Right atrium auricular region (tissue), 2 donors: Measurements from ENCODE around the gene MAP3K21. TPM values are rescaled to one million over a fixed set of nuclear protein-coding genes. Genes with fewer than 3 reads are reported as not detected.

Source experiments
- DNase-seq: peaks from one replicate; pipeline ENCODE4 v3.0.0-alpha.2; 2019; ENCODE audit warnings: low spot score
- H3K27ac ChIP-seq, 2 donors: fragments of 200-600 bp; sonication (generic); 1 replicate in 1 of 2; 2 replicates in 1 of 2; pipeline ENCODE4 v1.5.1; 2016 to 2019
- H3K27me3 ChIP-seq, 2 donors: fragments of 200-600 bp; sonication (generic); one replicate each; pipeline versions ENCODE4 v1.5.1 to v1.6.0; 2017 to 2019
- H3K36me3 ChIP-seq: fragments of 200-600 bp; sonication (generic); one replicate; pipeline ENCODE4 v1.5.1; 2016
- H3K4me1 ChIP-seq, 2 donors: fragments of 200-600 bp; sonication (generic); one replicate each; pipeline versions ENCODE4 v1.5.1 to v1.6.0; 2017 to 2019
- H3K4me3 ChIP-seq, 2 donors: fragments of 200-600 bp; sonication (generic); 1 replicate in 1 of 2; 2 replicates in 1 of 2; pipeline ENCODE4 v1.5.1; 2017 to 2019; ENCODE audit warnings: mild to moderate bottlenecking in 1 of 2, moderate library complexity in 1 of 2
- H3K9me3 ChIP-seq, 2 donors: fragments of 200-600 bp; sonication (generic); one replicate each; pipeline ENCODE4 v1.5.1; 2019
- total RNA-seq, 2 donors: library from RNA; depleted of rRNA; stranded (reverse); fragments of >200 nt; gene quantifications; one replicate each; pipeline ENCODE4 v1.1.0, GENCODE V29; 2016
- TF ChIP-seq, protein P1 (sequence below), 2 donors: fragments of 200-600 bp; sonication (generic); IDR thresholded peaks; one replicate each; pipeline ENCODE4 v1.5.1; 2019; ENCODE audit warnings: antibody characterized with exemption in 2 of 2

The MAP3K21 gene
- total RNA-seq, 2 donors from 2014 or later = 1.2 to 1.4 TPM

DNA sequence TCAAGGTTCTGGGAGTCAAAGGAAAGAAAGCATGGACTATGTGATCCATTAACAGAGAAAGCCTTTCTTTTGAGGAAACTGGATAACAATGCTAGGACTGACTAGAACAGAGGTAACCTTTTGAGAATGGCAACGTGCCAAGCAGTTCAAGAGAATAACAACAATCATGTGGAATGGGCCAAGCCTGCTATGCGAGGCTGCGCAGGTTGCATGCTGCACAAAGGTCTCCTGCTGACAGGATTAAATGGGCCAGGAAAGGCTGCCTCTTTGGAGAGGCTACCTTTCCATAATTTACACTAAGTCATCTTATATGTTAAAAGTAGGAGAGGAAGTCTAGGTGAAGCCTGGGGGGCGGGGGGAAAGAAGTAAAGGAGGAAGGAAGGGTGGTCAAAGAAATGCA, 37.8 kb upstream of the MAP3K21 start:
- H3K4me1 ChIP-seq = no peaks in the 10 kb centered on the region
- no peak for DNase-seq
- H3K27me3 ChIP-seq = no peaks in the 10 kb centered on the region
- no peaks in the 10 kb centered on the region for H3K36me3 ChIP-seq
- H3K4me3 ChIP-seq = no peak overlapping the region
- TF ChIP-seq, protein P1, sequence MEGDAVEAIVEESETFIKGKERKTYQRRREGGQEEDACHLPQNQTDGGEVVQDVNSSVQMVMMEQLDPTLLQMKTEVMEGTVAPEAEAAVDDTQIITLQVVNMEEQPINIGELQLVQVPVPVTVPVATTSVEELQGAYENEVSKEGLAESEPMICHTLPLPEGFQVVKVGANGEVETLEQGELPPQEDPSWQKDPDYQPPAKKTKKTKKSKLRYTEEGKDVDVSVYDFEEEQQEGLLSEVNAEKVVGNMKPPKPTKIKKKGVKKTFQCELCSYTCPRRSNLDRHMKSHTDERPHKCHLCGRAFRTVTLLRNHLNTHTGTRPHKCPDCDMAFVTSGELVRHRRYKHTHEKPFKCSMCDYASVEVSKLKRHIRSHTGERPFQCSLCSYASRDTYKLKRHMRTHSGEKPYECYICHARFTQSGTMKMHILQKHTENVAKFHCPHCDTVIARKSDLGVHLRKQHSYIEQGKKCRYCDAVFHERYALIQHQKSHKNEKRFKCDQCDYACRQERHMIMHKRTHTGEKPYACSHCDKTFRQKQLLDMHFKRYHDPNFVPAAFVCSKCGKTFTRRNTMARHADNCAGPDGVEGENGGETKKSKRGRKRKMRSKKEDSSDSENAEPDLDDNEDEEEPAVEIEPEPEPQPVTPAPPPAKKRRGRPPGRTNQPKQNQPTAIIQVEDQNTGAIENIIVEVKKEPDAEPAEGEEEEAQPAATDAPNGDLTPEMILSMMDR (IDR thresholded peaks at IDR 0.05) = no peak
- no peaks in the 10 kb centered on the region for H3K9me3 ChIP-seq
- H3K27ac ChIP-seq = no peak overlapping the region

DNA sequence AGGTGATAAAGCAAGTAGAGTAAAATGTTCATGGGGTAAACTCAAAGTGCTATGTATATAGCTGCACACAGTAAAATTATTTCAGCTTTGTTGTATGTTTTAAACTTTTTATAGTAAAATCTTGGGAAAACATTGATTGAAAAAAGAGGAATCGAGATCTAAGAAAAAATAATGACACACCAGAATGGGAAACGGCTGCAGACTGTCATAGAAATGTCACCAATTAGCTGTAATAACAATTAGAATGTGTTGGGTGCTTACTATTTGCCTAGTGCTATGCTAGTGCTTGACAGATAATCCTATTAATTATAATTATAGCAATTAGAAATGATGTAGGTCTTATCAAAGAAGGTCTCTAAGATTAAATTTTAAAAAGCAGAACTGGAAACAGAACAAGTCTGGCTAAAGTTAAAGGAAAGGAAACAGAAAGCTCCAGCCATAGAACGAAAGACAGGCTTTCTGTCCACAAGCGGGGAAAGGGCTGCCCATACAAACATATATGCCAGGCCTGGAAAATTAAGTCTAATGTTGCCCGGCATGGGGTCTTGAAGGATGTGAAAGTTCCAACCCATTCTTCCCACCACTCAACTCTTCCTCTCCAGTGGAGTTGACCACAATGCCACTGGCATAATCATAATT, 37.0 kb upstream of the MAP3K21 start:
- TF ChIP-seq, protein P1 (IDR thresholded peaks at IDR 0.05) = no peak
- no peaks in the 10 kb centered on the region for H3K36me3 ChIP-seq
- H3K9me3 ChIP-seq = no peaks in the 10 kb centered on the region
- H3K4me3 ChIP-seq = no peak overlapping the region
- H3K27me3 ChIP-seq = no peaks in the 10 kb centered on the region
- H3K27ac ChIP-seq = no peak overlapping the region
- peaks cover 0 to 8% of the 10 kb centered on the region in 2 donors for H3K4me1 ChIP-seq
- no peak for DNase-seq

DNA sequence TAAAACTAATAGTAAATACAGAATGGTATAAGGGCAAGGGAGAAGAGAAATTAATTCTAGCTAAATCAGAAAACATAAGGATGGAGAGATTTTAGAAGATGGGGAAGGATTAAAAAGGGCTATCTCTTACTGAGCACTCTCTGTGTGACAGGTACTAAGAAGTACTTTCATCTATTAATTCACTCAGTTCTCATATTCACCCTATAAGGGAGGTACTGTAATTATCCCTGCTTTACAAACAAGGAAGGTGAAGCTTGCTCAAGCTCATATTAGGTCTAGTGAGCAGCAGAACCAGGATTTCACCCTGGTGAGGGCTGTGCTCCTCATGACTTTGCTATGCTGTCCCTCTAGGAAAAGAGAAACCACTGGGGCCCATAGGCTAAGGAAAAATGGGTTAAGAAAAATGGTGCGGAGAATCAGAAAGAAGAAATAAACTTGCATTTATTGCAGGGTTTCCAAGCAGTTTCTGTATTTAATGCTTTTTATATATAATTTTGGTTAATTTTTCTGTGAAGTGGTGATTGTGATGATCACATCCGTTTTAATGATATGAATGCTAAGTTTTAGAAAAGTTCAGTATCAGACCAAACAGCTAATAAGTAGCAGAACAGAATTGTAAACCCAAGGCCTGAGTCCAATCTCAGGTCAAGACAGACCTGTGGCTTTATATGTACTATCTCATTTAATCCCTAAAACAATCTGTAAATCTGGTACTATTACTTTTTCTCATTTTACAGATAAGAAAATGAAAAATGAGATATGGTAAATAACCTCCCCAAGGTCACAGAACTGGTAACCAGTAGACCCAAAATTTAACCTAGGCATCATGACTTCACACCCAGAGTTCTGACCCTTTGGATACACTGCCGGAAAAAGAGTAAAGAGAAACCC, 33.7 kb upstream of the MAP3K21 start:
- Histone ChIP-seq H3K9me3 (no peaks in the 10 kb centered on the region), H3K4me3 (no peak overlapping the region), H3K27me3 (no peaks in the 10 kb centered on the region), H3K4me1 (peaks cover 0 to 11% of the 10 kb centered on the region in 2 donors), H3K27ac (no peak overlapping the region), H3K36me3 (no peaks in the 10 kb centered on the region)
- no peak for DNase-seq
- TF ChIP-seq, protein P1 (IDR thresholded peaks at IDR 0.05) = no peak

DNA sequence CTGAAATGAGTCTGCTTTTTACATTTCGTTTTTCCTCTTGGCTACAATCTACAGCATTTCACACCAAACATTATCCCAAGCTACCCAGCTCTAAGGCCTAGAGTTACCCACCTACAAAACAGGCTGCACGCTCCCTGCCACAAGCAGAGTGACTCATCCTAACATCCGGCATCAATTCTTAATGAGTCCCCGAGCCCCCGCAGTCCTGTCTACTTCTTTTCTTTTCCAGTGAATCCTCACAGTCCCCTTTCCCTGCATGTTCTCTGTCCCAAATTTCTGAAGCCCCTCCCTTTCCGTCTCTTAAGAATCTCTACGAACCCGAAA, 32.6 kb upstream of the MAP3K21 start:
- Histone ChIP-seq H3K4me1 (peaks cover 0 to 11% of the 10 kb centered on the region in 2 donors), H3K36me3 (no peaks in the 10 kb centered on the region), H3K4me3 (peak overlapping the region; percentile 45 to 66), H3K27ac (peak overlapping the region in 1 of 2 donors; percentile 56), H3K9me3 (no peaks in the 10 kb centered on the region), H3K27me3 (no peaks in the 10 kb centered on the region)
- DNase-seq = no peak
- TF ChIP-seq, protein P1 (IDR thresholded peaks at IDR 0.05) = no peak

DNA sequence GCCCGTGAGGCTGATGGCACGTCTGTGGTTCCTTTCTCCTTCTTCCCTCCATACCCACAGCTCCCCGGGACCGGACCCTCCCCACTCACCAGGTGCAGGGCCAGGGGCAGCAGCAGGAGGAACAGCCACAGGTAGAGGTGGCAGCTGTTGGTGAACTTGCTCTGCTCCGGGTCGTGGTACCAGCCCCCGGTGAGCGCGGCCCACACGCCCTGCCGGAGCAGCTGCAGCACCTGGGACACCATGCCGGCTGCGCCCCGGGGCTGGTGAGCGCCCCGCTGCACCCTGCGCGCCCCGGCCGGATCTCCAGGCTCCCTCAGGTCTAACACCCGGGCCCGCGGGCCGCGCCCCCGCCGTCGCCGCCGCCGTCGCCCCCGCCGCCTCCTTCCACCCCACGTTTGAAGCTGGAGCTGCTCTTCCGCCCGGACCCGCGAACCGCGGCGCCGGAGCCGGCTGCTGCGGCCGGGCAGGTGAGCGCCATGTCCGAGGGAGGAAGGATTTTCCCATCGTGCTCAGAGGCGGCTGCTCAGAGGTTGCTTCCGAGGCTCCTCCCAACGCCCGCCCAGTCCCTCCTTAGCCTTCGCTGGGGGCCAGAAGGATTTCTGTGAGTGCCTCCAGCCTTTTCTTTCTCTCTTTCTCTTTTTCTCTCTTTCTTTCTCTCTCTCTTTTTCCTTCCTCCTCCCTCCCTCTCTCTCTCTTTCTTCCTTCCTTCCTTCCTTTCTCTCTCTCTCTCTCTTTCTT, 32.1 kb upstream of the MAP3K21 start, which contains the start of gene PCNX2:
PCNX2 (minus strand) TSS at position 489 of the 738 bp plus-strand sequence; CDS start at position 242, 247 bp downstream.
- no peak for DNase-seq
- H3K4me3 ChIP-seq = peak within 1 kb of the TSS; percentile 45 to 66
- H3K9me3 ChIP-seq = no peaks in the 10 kb centered on the region
- TF ChIP-seq, protein P1 (IDR thresholded peaks at IDR 0.05) = no peak
- H3K4me1 ChIP-seq = peaks cover 0 to 11% of the 10 kb centered on the region in 2 donors
- no peaks in the 10 kb centered on the region for H3K36me3 ChIP-seq
- peak within 1 kb of the TSS in 1 of 2 donors; percentile 56 for H3K27ac ChIP-seq
- no peaks in the 10 kb centered on the region for H3K27me3 ChIP-seq
